NCI-H345 treated with DMSO at 0.1 percent for 48 hours (cell line): ENCODE data around the gene RSU1.
A peak's percentile ranks its signal among the peaks of the same experiment; 100 is the strongest.
"Not testable (repeated sequence)": the region's sequence is repeated elsewhere in the genome, so short reads cannot be mapped to it uniquely, and the experiment has no call there.

Experiments used
- DNase-seq: peaks from one replicate; lab custom pipeline; 2025; ENCODE audit not compliant: unreplicated experiment; lab: John Stamatoyannopoulos, UW

Gene RSU1

DNA sequence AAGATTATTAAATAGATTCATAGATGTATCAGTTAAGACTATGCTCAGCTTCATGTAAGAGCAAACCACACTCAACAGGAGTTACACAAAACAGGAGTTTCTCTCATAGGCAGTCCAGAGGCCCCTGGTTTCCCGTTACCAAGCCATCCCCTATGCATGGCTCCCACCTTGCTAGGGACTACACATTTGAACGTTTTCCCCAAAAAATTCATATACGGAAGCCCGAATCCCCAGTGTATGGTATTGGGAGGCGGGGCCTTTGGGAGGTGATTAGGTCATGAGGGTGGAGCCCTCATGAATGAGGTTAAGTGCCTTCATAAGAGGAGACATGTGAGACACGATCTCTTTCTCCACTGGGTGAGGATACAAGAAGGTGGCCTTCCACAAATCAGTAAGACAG is 29.1 kb downstream of the RSU1 start:
- DNase-seq, result no peak

DNA sequence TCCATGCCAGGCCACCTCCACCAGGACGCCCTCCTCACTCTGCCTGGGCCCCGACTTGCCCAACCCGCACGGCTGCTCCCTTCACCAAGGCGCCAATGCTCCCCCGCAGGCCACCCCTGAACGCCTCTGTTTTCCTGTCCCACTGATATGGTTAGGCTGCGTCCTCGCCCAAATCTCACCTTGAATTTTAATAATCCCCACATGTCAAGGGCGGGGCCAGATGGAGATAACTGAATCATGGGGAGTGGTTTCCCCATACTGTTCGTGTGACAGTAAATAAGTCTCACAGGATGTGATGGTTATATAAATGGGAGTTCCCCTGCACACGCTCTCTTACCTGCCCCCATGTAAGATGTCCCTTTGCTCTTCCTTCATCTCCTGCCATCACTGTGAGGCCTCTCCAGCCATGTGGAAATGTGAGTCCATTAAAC is 29.8 kb downstream of the RSU1 start:
- DNase-seq, result no peak

GRCh38 chr10:16780338-16780880 is 36.8 kb downstream of the RSU1 start:
- no peak for DNase-seq

GRCh38 chr10:16779384-16779915 is 37.8 kb downstream of the RSU1 start:
- no peak for DNase-seq

GRCh38 chr10:16777473-16778370 is 39.5 kb downstream of the RSU1 start:
- DNase-seq, result peak; percentile 39

DNA sequence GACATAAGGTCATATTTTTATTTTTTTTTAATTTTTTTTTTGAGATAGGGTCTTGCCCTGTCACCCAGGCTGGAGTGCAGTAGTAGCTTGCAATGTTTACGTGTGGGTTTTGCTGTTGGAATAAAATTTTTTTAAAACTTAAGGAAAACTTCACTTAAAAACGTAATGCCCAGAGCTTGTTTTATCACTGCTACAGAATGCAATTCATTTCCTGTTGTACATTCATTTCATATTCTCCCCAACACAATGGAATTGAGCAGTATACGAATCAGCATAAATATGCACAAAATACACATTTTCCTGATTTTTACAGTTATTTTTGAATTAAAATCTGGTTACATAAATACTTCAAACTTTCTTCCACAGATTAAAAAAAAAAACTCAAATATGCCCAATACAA is 40.3 kb downstream of the RSU1 start:
- DNase-seq, result no peak

DNA sequence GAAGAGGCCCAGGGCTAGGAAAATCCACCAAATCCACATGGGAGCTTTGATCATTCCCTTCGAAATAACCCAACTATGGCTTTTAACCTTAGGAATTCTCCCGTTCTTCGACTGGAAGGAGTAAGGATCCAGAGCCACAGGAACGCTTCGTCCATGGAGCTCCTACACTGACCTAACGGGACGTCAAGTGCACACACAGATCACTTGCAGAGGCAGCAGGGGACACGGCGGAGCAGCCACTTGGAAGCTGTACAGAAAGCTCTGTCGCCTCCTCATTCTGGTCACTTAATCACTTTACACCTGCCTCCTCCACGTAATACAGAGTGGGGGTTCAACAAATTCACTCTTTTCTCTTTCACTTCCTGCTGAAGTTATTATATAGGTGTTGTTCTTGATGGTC is 43.9 kb downstream of the RSU1 start:
- DNase-seq, result no peak

GRCh38 chr10:16770670-16771069 is 46.6 kb downstream of the RSU1 start:
- DNase-seq, result no peak

DNA sequence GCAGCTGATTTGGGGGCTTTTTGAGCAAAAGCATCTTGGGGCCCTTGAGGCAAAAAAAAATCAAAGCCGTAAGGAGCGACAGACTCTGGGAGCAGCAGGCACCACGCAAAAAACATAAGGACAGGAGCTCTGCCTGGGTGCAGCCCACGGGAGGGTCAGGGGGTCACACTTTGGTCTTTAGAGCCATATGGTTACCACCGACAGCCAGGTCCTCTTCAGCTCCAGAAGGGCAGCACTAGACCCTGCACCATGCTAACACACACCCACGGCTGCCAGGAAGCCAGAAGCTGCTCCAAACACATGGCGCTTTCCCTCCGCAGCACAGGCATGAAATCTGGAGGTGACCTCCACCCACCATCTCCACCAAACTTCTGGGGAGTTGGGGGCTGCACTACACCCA is 47.1 kb downstream of the RSU1 start:
- DNase-seq, result no peak

GRCh38 chr10:16769331-16769730 is 47.9 kb downstream of the RSU1 start:
- no peak for DNase-seq

GRCh38 chr10:16768702-16769101 is 48.5 kb downstream of the RSU1 start:
- DNase-seq, result no peak

- DNase-seq, result no peak
These were observed 51.5 kb downstream of the RSU1 start for GRCh38 chr10:16765509-16766375.

- no peak for DNase-seq
These were observed 55.9 kb downstream of the RSU1 start for GRCh38 chr10:16761300-16761699.

DNA sequence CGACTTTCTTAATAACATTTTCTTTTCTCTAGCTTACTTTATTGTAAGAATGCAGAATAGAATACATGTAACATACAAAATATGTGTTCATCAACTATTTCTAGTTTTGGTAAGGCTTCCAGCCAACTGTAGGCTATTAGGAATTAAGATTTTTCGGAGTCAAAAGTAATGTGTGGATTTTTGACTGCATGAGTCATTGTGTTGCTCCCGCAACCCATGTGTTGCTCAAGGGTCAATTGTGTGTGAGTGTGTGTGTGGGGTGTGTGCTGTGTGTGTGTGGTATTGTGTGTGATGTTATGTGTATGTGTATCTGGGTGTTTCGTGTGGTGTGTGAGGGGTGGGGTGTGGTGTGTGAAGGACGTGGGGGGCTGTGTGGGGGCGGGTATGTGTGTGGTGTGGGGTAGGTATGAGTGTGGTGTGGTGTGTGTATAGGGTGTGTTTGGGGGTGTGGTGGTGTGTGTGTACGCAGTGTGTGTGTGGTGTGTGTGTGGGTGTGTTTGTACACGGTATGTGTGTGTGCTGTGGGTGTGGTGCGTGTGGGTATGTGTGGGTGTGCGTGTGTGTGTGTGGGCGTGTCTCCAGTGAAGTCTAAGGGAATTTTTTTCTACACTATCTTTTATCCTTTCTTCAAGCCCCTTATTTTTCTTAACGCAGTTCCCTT is 60.5 kb downstream of the RSU1 start:
- no peak for DNase-seq

DNA sequence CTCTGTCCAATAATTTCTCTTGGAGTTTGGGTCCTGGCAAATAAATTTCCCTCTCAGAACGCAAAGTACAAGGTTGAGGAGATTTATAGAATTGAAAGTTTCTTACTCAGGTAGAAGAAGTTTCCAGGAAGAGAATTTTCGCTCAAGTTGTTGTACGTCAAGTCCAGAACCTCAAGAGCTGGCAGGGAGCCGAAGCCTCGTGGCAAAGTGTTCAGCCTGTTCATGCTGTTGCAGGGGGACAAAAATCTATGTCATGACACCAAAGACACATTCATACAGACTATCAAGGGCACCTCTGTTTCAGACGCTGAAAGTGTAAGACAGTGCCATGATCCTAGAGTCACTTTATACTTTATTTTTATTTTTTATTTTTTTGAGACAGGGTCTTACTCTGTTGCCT is 62.5 kb downstream of the RSU1 start:
- no peak for DNase-seq

DNA sequence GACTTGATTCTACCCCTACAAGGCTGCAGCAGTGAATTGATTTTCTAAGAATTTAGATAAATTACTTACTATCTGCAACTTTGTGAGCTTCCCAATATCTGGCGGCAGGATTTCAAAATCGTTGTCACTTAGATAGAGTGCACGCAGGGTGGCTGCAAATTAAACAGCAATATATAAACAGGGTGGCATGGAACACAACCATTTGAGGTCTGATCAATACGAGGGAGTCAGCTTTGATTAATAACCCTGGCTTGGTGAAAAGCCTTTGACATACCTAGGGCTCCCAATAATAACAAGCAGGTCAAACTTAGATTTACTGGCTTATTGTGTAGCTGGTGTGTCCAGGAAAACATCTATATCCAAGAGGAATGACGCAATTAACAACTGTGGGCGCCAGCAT is 64.4 kb downstream of the RSU1 start:
- not testable (repeated sequence) for DNase-seq

- DNase-seq, result no peak
These were observed 65.1 kb downstream of the RSU1 start for GRCh38 chr10:16752099-16752498.

GRCh38 chr10:16751244-16751643 is 66.0 kb downstream of the RSU1 start:
- DNase-seq, result no peak

DNA sequence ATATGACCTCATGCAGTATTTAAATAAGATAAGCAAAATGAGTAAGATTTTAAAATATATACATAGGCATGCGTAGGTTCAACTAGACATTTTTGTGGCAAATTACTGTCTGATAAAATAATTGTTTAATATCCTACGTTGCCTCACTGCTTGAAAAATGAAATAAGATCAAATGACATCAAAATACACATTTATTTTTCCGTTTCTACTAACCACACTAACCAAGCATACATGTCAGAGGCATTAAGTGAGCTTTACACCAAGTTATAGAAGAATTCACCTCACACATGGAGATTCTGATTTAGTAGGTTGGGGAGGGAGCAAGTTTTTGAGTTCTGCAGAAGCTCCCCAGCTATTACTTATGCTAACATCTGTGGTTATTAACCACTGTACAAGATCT is 66.8 kb downstream of the RSU1 start:
- no peak for DNase-seq

DNA sequence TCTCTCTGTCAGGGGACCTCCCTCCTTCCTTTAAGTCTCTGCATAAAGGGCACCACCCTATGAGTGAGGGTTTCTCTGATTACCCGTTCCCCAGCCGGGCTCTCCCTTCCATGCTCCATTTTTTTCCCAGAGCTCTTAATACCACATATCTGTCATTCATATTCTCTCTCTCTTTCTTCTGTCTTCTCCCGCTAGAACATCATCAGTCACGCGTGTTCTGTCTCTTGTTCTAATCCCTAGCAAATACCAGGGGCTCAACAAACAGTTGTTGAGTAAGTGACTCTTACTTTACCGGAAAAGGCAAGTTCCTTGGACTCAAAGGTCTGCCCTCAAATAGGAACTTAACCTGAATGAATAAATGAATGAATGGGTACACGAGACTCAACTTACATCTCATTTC is 68.5 kb downstream of the RSU1 start:
- DNase-seq, result no peak

DNA sequence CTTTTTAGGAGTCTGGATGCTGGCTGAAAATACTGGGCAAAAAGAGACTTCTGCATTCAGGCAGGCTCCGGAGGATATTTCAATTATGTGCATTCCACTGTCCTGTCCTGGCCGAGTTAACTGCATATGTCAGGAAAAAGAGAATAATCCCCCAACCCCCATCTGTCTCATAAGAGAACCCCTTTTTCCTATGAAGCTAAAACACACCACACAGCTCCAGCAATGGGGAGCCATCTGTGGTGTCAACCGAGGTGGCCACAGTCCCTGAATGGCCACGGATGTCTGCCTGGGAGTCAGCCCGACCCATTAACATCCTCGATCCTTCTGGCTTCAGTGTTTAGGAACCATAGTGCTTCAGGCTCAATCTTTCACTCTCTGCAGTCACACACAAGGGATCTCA is 70.4 kb downstream of the RSU1 start:
- DNase-seq, result no peak
